Panc1 (cell line): ENCODE measurements around the gene ST8SIA5.

Experiments used
- POLR2AphosphoS5 ChIP-seq: IDR thresholded peaks from 2 replicates; pipeline ENCODE4 v1.6.1; 2012; ENCODE audit warnings: mild to moderate bottlenecking, low read depth, low read length, moderate library complexity
- REST ChIP-seq, 2 experiments: IDR thresholded peaks; 2 replicates each; pipeline ENCODE4 v1.6.1; 2011 to 2012; ENCODE audit warnings: low read depth in 2 of 2, control low read depth in 1 of 2, low read length in 1 of 2, mild to moderate bottlenecking in 1 of 2, moderate library complexity in 1 of 2; ENCODE audit not compliant: insufficient read depth in 1 of 2
- SIN3A ChIP-seq: IDR thresholded peaks from 2 replicates; pipeline ENCODE4 v1.6.1; 2012; ENCODE audit warnings: low read depth, mild to moderate bottlenecking, low read length, moderate library complexity, borderline replicate concordance; ENCODE audit not compliant: insufficient read depth
- TCF7L2 ChIP-seq: IDR thresholded peaks from 2 replicates; pipeline ENCODE4 v1.6.1; 2011; ENCODE audit warnings: mild to moderate bottlenecking, low read depth, low read length, inconsistent platforms
- TF ChIP-seq, protein P1 (sequence below): fragments of 450-650 bp; IDR thresholded peaks from 2 replicates; pipeline ENCODE4 v1.5.1; 2017; ENCODE audit warnings: mild to moderate bottlenecking

- TF ChIP-seq POLR2AphosphoS5 (no peak), SIN3A (no peak), TCF7L2 (no peak), REST (IDR thresholded peaks at IDR 0.05; ENCODE audit: insufficient read depth in 1 of 2, low read depth in 2 of 2, low read length in 1 of 2) (no peak)
- TF ChIP-seq, protein P1, sequence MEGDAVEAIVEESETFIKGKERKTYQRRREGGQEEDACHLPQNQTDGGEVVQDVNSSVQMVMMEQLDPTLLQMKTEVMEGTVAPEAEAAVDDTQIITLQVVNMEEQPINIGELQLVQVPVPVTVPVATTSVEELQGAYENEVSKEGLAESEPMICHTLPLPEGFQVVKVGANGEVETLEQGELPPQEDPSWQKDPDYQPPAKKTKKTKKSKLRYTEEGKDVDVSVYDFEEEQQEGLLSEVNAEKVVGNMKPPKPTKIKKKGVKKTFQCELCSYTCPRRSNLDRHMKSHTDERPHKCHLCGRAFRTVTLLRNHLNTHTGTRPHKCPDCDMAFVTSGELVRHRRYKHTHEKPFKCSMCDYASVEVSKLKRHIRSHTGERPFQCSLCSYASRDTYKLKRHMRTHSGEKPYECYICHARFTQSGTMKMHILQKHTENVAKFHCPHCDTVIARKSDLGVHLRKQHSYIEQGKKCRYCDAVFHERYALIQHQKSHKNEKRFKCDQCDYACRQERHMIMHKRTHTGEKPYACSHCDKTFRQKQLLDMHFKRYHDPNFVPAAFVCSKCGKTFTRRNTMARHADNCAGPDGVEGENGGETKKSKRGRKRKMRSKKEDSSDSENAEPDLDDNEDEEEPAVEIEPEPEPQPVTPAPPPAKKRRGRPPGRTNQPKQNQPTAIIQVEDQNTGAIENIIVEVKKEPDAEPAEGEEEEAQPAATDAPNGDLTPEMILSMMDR, result no peak
Measured at GRCh38 chr18:46646468-46646867, 110.4 kb downstream of the ST8SIA5 start.
